Testis (tissue), 3 donors: ENCODE results near the gene FBLN2. TPM values are rescaled to one million over a fixed set of nuclear protein-coding genes. Genes with fewer than 3 reads are reported as not detected.

ENCODE experiments used
- DNase-seq: peaks from one replicate; pipeline ENCODE4 v3.0.0-alpha.2; 2019
- H3K27ac ChIP-seq, 2 donors: fragments of 200-600 bp; sonication (generic); one replicate each; pipeline ENCODE4 v1.5.1; 2019
- H3K27me3 ChIP-seq: fragments of 200-600 bp; sonication (generic); one replicate; pipeline ENCODE4 v1.5.1; 2019
- H3K36me3 ChIP-seq: fragments of 200-600 bp; sonication (generic); one replicate; pipeline ENCODE4 v1.5.1; 2017; ENCODE audit warnings: low read depth; ENCODE audit errors: missing control alignments
- H3K4me1 ChIP-seq: fragments of 200-600 bp; sonication (generic); one replicate; pipeline ENCODE4 v1.5.1; 2019
- H3K4me3 ChIP-seq, 2 donors: fragments of 200-600 bp; sonication (generic); one replicate each; pipeline ENCODE4 v1.5.1; 2017 to 2019
- H3K9me3 ChIP-seq: fragments of 200-600 bp; sonication (generic); one replicate; pipeline ENCODE4 v1.5.1; 2017
- CTCF ChIP-seq, 3 experiments: fragments of 450-650 bp in 2 of 3; fragments of 200-600 bp in 1 of 3; sonication (generic) in 1 of 3; IDR thresholded peaks; one replicate each; pipeline ENCODE4 v1.5.1; 2016 to 2019; ENCODE audit warnings: antibody characterized with exemption in 3 of 3, mild to moderate bottlenecking in 2 of 3, moderate library complexity in 1 of 3
- POLR2A ChIP-seq: fragments of 450-650 bp; IDR thresholded peaks from one replicate; pipeline ENCODE4 v1.6.1; 2017; ENCODE audit warnings: antibody characterized with exemption, mild to moderate bottlenecking, moderate library complexity
- WGBS, 2 donors: methylation state at CpG; one replicate each; pipeline ENCODE4 v1.1.5; 2018; 5-methylcytosine and 5-hydroxymethylcytosine counted together
- intact Hi-C: fragments of 100-400 bp; cut with DNase I; formaldehyde crosslinking; loops from one replicate; pipeline ENCODE4 v1.15.1; 2023; ENCODE audit warnings: low total_unique reads
- polyA plus RNA-seq: library from polyadenylated mRNA; stranded (reverse); fragments of 350-450 nt; fragmentation: Illumina TruSeq; extraction: RNeasy Lipid Tissue Mini Kit (QIAGEN cat#74804); gene quantifications from one replicate; pipeline ENCODE4 v1.2.3, GENCODE V29; 2014; ENCODE audit warnings: low read depth, low replicate concordance; ENCODE audit not compliant: insufficient read depth
- total RNA-seq, 2 donors: library from RNA; depleted of rRNA; stranded (reverse); fragments of >200 nt; gene quantifications; one replicate each; pipeline ENCODE4 v1.2.3, GENCODE V29; 2016

The FBLN2 gene
- total and polyA plus RNA-seq, 3 donors from 2014 or later: 172 to 334 (median 248) TPM

DNA sequence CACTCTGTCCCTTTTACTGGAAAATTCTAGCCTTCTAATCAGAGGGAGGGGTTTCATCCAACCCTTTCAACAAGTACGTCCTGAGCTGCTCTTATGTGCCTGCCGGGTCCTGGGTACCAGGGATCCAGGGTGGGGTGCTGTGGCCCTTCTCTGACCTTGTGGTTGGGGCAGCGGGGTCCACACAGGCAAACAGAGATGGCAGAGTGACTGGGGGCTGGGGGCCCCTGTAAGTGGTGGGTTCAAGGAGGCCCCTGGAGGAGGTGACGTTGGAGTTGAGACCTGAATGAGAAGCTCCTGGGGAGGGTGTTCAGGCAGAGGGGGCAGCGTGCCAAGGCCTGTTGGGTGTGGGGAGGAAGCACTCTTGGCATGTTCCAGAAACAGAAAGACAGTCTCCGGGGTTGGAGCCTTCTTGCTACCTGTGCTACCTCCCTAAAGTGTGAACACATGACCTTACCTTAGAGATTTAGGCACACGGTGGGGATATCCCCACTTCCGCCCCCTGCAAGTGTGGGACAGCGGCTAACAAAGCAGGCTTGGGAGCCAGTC, 78.1 kb downstream of the FBLN2 start:
- H3K9me3 ChIP-seq: no peaks in the 10 kb centered on the region
- peaks cover 15% of the 10 kb centered on the region for H3K4me1 ChIP-seq
- no peaks in the 10 kb centered on the region for H3K36me3 ChIP-seq
- H3K27ac ChIP-seq: no peak overlapping the region
- no peaks in the 10 kb centered on the region for H3K27me3 ChIP-seq
- intact Hi-C loops: no loop called here
- DNase-seq: no peak
- 71 to 81% methylated on average over 7 to 9 of the region's 9 CpGs for WGBS, 2 donors
- TF ChIP-seq POLR2A: no peak
- TF ChIP-seq CTCF (IDR thresholded peaks at IDR 0.05): no peak
- no peak overlapping the region for H3K4me3 ChIP-seq

GRCh38 chr3:13627681-13628080, 78.8 kb downstream of the FBLN2 start:
- WGBS, 2 donors: 94 to 95% methylated on average over 2 to 9 of the region's 9 CpGs
- no peak for TF ChIP-seq CTCF (IDR thresholded peaks at IDR 0.05)
- no peak for TF ChIP-seq POLR2A
- Histone ChIP-seq H3K27ac (no peak overlapping the region), H3K27me3 (no peaks in the 10 kb centered on the region), H3K36me3 (no peaks in the 10 kb centered on the region), H3K9me3 (no peaks in the 10 kb centered on the region), H3K4me3 (no peak overlapping the region), H3K4me1 (peaks cover 8% of the 10 kb centered on the region)
- no peak for DNase-seq
- intact Hi-C loops: no loop called here

DNA sequence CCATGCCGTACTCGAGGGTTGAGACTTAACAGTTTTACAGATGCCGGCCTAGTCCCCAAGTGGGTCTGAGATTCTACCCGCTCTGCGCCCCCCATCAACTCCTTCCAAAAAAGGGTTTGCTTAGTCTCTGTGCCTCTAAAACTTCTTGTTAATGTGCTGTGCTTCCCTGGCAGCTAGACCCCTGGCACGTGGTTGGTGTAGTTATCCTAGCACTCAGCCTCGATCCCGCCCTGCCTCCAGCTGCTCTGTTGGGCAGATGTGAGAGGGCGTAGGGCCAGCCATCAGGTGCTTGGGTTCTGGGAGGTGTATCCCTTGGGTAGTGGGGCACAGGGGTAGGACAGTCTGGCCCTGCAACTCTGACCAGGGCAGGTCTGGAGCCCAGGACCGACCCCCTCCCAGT, 79.5 kb downstream of the FBLN2 start:
- no peak overlapping the region for H3K27ac ChIP-seq
- no peaks in the 10 kb centered on the region for H3K9me3 ChIP-seq
- H3K4me1 ChIP-seq: peaks cover under 1% of the 10 kb centered on the region
- DNase-seq: no peak
- WGBS, 2 donors: 89 to 93% methylated on average over 9 to 10 of the region's 10 CpGs
- intact Hi-C loops: no loop called here
- no peaks in the 10 kb centered on the region for H3K27me3 ChIP-seq
- no peak for TF ChIP-seq CTCF (IDR thresholded peaks at IDR 0.05)
- TF ChIP-seq POLR2A: no peak
- H3K36me3 ChIP-seq: no peaks in the 10 kb centered on the region
- no peak overlapping the region for H3K4me3 ChIP-seq

DNA sequence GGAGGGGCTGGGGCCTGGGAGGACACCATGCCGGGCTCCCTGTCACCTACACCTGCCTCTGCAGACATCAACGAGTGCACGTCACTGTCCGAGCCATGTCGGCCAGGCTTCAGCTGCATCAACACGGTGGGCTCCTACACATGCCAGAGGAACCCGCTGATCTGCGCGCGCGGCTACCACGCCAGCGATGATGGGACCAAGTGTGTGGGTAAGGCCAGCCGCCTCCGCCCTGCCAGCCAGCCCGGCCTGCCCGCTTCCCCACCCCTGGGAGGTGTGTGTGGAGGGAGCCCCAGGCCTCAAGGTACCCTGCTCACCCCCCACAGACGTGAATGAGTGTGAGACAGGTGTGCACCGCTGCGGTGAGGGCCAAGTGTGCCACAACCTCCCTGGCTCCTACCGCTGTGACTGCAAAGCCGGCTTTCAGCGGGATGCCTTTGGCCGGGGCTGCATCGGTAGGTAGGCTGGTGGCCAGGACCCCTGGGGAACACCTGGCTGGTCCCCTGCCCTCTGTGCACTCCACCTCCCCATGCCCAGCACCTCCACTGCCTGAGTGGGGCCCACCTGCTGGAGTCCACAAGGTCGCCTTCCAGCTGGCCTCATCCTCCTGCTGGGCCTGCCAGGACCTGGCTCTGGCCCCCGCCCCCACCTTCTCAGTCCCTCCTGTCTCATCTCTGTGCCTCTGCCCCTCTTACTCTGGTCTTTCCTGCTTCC, 80.1 kb downstream of the FBLN2 start:
- Histone ChIP-seq H3K27me3 (no peaks in the 10 kb centered on the region), H3K36me3 (no peaks in the 10 kb centered on the region), H3K9me3 (no peaks in the 10 kb centered on the region), H3K4me3 (no peak overlapping the region), H3K4me1 (no peaks in the 10 kb centered on the region), H3K27ac (no peak overlapping the region)
- DNase-seq: no peak
- intact Hi-C loops: no loop called here
- 95 to 100% methylated on average over 4 to 27 of the region's 27 CpGs for WGBS, 2 donors
- no peak for TF ChIP-seq POLR2A
- TF ChIP-seq CTCF (IDR thresholded peaks at IDR 0.05): no peak

- no peak overlapping the region for H3K4me3 ChIP-seq
- no peaks in the 10 kb centered on the region for H3K36me3 ChIP-seq
- no peak for DNase-seq
- H3K27me3 ChIP-seq: no peaks in the 10 kb centered on the region
- no peak for TF ChIP-seq CTCF (IDR thresholded peaks at IDR 0.05)
- TF ChIP-seq POLR2A: no peak
- intact Hi-C loops: no loop called here
- H3K27ac ChIP-seq: no peak overlapping the region
- H3K9me3 ChIP-seq: no peaks in the 10 kb centered on the region
- WGBS, 2 donors: 94% methylated on average over 16 of the region's 16 CpGs
- H3K4me1 ChIP-seq: no peaks in the 10 kb centered on the region
Measured at GRCh38 chr3:13629644-13630043, 80.7 kb downstream of the FBLN2 start.
